Measurements from ENCODE around the gene SRBD1. TPM values are rescaled to one million over a fixed set of nuclear protein-coding genes. Genes with fewer than 3 reads are reported as not detected.

SRBD1 gene
- total RNA-seq, 1 experiment from 2014 or later = 20.6 TPM

DNA sequence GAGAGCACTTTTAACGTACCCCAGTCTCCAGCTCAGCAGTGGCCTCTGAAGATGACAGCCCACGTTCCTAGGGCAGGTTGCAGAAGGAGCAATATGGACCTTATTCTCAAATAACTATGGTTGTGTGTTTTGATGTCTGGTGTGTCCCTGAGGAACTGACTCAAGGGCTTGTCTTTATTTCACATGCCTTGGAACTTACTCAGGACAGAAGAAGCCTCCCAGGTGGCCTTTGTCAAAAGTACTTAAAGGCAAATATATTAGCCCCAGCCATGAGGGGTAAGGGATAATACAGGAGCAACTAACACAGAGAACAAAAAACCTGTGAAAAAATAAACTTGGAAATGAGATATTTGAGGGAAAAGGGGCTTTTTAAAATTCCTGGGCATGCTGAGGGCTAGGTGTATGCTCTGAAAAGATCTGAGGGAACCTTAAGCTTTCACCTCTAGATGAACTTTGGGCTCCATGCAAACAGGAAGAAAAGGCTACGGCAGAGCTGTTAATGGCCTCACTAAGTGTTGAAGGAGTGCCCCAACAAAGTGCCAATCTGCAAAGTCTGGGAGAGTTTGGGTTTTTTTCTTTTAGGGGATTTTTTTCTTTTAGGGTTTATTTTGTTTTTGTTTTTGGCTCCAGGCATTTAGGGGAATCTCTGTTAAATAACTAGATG lies 40.3 kb downstream of the SRBD1 start:
- intact Hi-C loops (cut with micrococcal nuclease) = no loop called here
- H3K27ac ChIP-seq (ENCODE audit: low read depth, low read length) = no peak overlapping the region
- H3K36me3 ChIP-seq (ENCODE audit: control insufficient read depth in 1 of 2, insufficient read depth in 2 of 2, low read length in 2 of 2) = peaks cover 2 to 15% of the 10 kb centered on the region in 2 experiments; a peak in 1 of 4 replicates
- no peaks in the 10 kb centered on the region for H4K20me1 ChIP-seq (ENCODE audit: insufficient read depth)
- H3K9me2 ChIP-seq (ENCODE audit: insufficient read depth) = no peaks in the 10 kb centered on the region
- no TSS peak for BruUV-seq (replicated peaks)
- ChIA-PET POLR2A (no interaction called here), RAD21 (ENCODE audit: low non-redundant PET in 1 of 2, low total read pairs in 2 of 2, uncharacterized antibody in 2 of 2, unreplicated experiment in 2 of 2) (no interaction called here), CTCF (no interaction called here)
- TF ChIP-seq SIN3A (IDR thresholded peaks at IDR 0.05; ENCODE audit: low read depth) (no peak), CEBPB (IDR thresholded peaks at IDR 0.05; ENCODE audit: low read depth) (no peak), ZNF274 (IDR thresholded peaks at IDR 0.05; ENCODE audit: low read depth, low read length) (no peak), SRF (IDR thresholded peaks at IDR 0.05; ENCODE audit: low read depth) (no peak), ZFX (IDR thresholded peaks at IDR 0.05) (no peak)
- TF ChIP-seq, protein P1, sequence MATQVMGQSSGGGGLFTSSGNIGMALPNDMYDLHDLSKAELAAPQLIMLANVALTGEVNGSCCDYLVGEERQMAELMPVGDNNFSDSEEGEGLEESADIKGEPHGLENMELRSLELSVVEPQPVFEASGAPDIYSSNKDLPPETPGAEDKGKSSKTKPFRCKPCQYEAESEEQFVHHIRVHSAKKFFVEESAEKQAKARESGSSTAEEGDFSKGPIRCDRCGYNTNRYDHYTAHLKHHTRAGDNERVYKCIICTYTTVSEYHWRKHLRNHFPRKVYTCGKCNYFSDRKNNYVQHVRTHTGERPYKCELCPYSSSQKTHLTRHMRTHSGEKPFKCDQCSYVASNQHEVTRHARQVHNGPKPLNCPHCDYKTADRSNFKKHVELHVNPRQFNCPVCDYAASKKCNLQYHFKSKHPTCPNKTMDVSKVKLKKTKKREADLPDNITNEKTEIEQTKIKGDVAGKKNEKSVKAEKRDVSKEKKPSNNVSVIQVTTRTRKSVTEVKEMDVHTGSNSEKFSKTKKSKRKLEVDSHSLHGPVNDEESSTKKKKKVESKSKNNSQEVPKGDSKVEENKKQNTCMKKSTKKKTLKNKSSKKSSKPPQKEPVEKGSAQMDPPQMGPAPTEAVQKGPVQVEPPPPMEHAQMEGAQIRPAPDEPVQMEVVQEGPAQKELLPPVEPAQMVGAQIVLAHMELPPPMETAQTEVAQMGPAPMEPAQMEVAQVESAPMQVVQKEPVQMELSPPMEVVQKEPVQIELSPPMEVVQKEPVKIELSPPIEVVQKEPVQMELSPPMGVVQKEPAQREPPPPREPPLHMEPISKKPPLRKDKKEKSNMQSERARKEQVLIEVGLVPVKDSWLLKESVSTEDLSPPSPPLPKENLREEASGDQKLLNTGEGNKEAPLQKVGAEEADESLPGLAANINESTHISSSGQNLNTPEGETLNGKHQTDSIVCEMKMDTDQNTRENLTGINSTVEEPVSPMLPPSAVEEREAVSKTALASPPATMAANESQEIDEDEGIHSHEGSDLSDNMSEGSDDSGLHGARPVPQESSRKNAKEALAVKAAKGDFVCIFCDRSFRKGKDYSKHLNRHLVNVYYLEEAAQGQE (IDR thresholded peaks at IDR 0.05; ENCODE audit: low read depth) = no peak
- TF ChIP-seq, protein P2, sequence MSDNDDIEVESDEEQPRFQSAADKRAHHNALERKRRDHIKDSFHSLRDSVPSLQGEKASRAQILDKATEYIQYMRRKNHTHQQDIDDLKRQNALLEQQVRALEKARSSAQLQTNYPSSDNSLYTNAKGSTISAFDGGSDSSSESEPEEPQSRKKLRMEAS (IDR thresholded peaks at IDR 0.05) = no peak
- no peak overlapping the region for H3K4me3 ChIP-seq (replicated peaks in 1 of 2; ENCODE audit: low read depth in 1 of 2, low read length in 2 of 2)
- ATAC-seq = no peak
- peaks cover 0 to 8% of the 10 kb centered on the region in 2 experiments; a peak in 2 of 4 replicates for H3K4me1 ChIP-seq (ENCODE audit: control insufficient read depth in 1 of 2, insufficient read depth in 2 of 2, low read length in 2 of 2)
- H3K79me2 ChIP-seq (ENCODE audit: insufficient read depth, low read length) = peaks cover 3% of the 10 kb centered on the region
- no peak overlapping the region for H3K9ac ChIP-seq (ENCODE audit: low read length)
- no peaks in the 10 kb centered on the region for H3K27me3 ChIP-seq (ENCODE audit: insufficient read depth, low read length)
- DNase-seq (ENCODE audit: low read depth, low spot score) = no peak
- no peak overlapping the region for H2AFZ ChIP-seq (ENCODE audit: low read depth, low read length, poor library complexity, severe bottlenecking)
- 0 out of 2 replicates have a peak overlapping the region, but pooled peaks have one; percentile 5 for H3K4me2 ChIP-seq (ENCODE audit: low read length)
- H3K9me3 ChIP-seq (ENCODE audit: control insufficient read depth in 1 of 2, insufficient read depth in 1 of 2, low read depth in 1 of 2, low read length in 2 of 2) = no peaks in the 10 kb centered on the region; a peak in 1 of 4 replicates

All from HCT116 (cell line).